ENCODE results near the gene RXFP1.

RXFP1 gene

DNA sequence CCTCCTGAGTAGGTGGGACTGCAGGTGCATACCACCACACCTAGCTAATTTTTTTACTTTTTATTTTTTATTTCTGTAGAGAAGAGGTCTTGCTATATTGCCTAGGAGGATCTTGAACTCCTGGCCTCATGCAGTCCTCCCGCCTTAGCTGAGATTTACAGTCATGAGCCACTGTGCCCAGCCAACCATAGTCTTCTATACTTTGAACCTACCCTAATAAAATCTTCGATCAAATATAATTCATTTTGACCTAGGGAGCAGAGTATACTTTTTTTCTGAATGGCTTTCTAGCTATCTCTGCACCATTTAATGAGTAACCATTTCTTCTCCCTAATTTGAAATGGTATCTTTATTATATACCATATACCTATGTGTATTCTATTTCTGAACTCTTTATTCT, 157.1 kb downstream of the RXFP1 start:
- no peak for TF ChIP-seq EZH2 (IDR thresholded peaks at IDR 0.05; ENCODE audit: borderline replicate concordance, low read depth, low read length, severe bottlenecking)
- TF ChIP-seq, protein P1, sequence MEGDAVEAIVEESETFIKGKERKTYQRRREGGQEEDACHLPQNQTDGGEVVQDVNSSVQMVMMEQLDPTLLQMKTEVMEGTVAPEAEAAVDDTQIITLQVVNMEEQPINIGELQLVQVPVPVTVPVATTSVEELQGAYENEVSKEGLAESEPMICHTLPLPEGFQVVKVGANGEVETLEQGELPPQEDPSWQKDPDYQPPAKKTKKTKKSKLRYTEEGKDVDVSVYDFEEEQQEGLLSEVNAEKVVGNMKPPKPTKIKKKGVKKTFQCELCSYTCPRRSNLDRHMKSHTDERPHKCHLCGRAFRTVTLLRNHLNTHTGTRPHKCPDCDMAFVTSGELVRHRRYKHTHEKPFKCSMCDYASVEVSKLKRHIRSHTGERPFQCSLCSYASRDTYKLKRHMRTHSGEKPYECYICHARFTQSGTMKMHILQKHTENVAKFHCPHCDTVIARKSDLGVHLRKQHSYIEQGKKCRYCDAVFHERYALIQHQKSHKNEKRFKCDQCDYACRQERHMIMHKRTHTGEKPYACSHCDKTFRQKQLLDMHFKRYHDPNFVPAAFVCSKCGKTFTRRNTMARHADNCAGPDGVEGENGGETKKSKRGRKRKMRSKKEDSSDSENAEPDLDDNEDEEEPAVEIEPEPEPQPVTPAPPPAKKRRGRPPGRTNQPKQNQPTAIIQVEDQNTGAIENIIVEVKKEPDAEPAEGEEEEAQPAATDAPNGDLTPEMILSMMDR (IDR thresholded peaks at IDR 0.05; ENCODE audit: borderline replicate concordance, extremely low read depth, low read length, poor library complexity, severe bottlenecking), result no peak
- peaks cover 8% of the 10 kb centered on the region for H3K79me2 ChIP-seq (ENCODE audit: insufficient read depth, low read length)
- DNase-seq, result no peak
- H3K9me3 ChIP-seq (ENCODE audit: insufficient read depth, low read length, severe bottlenecking), result no peaks in the 10 kb centered on the region
- no peak overlapping the region for H3K4me2 ChIP-seq (ENCODE audit: insufficient read depth, low read length)
- no peak overlapping the region for H3K4me3 ChIP-seq (ENCODE audit: low read depth in 1 of 2, low read length in 2 of 2)
- no peak overlapping the region for H3K9ac ChIP-seq (ENCODE audit: low read depth, low read length)
- no peaks in the 10 kb centered on the region for H3K27me3 ChIP-seq (ENCODE audit: insufficient read depth, low read length, poor library complexity)
- H4K20me1 ChIP-seq (ENCODE audit: insufficient read depth, low read length), result no peaks in the 10 kb centered on the region; the same call in 1 of the 2 replicates
- no peak overlapping the region for H3K27ac ChIP-seq (ENCODE audit: low read length)
- peaks cover 4% of the 10 kb centered on the region for H3K4me1 ChIP-seq (ENCODE audit: insufficient read depth, low read length)
- H3K36me3 ChIP-seq (ENCODE audit: insufficient read depth, low read length), result no peaks in the 10 kb centered on the region
- ATAC-seq (ENCODE audit: insufficient read depth, low read depth), result no peak
- H2AFZ ChIP-seq (ENCODE audit: low read depth, low read length), result no peak overlapping the region

DNA sequence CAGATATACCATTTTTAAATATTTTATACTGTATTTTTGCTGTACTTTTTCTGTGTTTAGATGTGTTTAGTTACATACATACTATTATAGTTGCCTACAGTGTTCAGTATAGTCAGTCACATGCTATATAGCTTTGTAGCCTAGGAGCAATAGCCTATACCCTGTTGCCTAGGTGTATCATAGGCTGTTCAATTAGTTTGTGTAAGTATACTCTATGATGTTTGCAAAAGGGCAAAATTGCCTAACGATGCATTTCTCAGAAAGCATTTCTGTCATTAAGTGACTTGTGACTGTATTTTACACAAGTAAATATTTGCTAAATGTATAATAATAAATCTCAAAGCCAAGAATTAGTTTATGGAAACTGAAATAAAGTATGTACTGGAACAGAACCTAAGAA, 159.9 kb downstream of the RXFP1 start:
- Histone ChIP-seq H4K20me1 (ENCODE audit: insufficient read depth, low read length) (no peaks in the 10 kb centered on the region; the same call in 1 of the 2 replicates), H3K27ac (ENCODE audit: low read length) (no peak overlapping the region), H3K9ac (ENCODE audit: low read depth, low read length) (no peak overlapping the region), H2AFZ (ENCODE audit: low read depth, low read length) (no peak overlapping the region), H3K27me3 (ENCODE audit: insufficient read depth, low read length, poor library complexity) (no peaks in the 10 kb centered on the region), H3K9me3 (ENCODE audit: insufficient read depth, low read length, severe bottlenecking) (no peaks in the 10 kb centered on the region), H3K79me2 (ENCODE audit: insufficient read depth, low read length) (peaks cover 4% of the 10 kb centered on the region; the same call in 1 of the 2 replicates), H3K36me3 (ENCODE audit: insufficient read depth, low read length) (peaks cover 8% of the 10 kb centered on the region; the same call in 1 of the 2 replicates), H3K4me3 (ENCODE audit: low read depth in 1 of 2, low read length in 2 of 2) (no peak overlapping the region), H3K4me2 (ENCODE audit: insufficient read depth, low read length) (no peak overlapping the region), H3K4me1 (ENCODE audit: insufficient read depth, low read length) (no peaks in the 10 kb centered on the region)
- ATAC-seq (ENCODE audit: insufficient read depth, low read depth) (no peak), DNase-seq (no peak)
- TF ChIP-seq EZH2 (IDR thresholded peaks at IDR 0.05; ENCODE audit: borderline replicate concordance, low read depth, low read length, severe bottlenecking), result no peak
- TF ChIP-seq, protein P1 (IDR thresholded peaks at IDR 0.05; ENCODE audit: borderline replicate concordance, extremely low read depth, low read length, poor library complexity, severe bottlenecking), result no peak

DNA sequence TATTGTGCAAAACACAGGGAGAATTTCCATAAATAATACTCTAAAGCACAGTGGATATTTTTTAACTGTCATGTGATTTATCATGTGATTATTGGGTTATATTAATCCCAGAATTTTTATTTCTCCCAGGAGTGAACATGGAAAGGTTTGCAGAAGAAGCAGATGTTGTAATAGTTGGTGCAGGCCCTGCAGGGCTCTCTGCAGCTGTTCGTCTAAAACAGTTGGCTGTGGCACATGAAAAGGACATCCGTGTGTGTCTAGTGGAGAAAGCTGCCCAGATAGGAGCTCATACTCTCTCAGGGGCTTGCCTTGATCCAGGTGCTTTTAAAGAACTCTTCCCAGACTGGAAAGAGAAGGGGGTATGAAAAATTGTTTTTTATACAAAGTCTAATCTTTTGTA, 160.4 kb downstream of the RXFP1 start:
- Histone ChIP-seq H2AFZ (ENCODE audit: low read depth, low read length) (no peak overlapping the region), H3K4me2 (ENCODE audit: insufficient read depth, low read length) (no peak overlapping the region), H3K9me3 (ENCODE audit: insufficient read depth, low read length, severe bottlenecking) (no peaks in the 10 kb centered on the region), H3K79me2 (ENCODE audit: insufficient read depth, low read length) (0 out of 2 replicates have a peak, but pooled peaks cover 2% of the 10 kb centered on the region), H3K27me3 (ENCODE audit: insufficient read depth, low read length, poor library complexity) (no peaks in the 10 kb centered on the region), H3K27ac (ENCODE audit: low read length) (no peak overlapping the region), H3K36me3 (ENCODE audit: insufficient read depth, low read length) (peaks cover 8% of the 10 kb centered on the region; the same call in 1 of the 2 replicates), H4K20me1 (ENCODE audit: insufficient read depth, low read length) (no peaks in the 10 kb centered on the region; the same call in 1 of the 2 replicates), H3K4me1 (ENCODE audit: insufficient read depth, low read length) (no peaks in the 10 kb centered on the region), H3K9ac (ENCODE audit: low read depth, low read length) (no peak overlapping the region), H3K4me3 (ENCODE audit: low read depth in 1 of 2, low read length in 2 of 2) (no peak overlapping the region)
- no peak for DNase-seq
- no peak for TF ChIP-seq EZH2 (IDR thresholded peaks at IDR 0.05; ENCODE audit: borderline replicate concordance, low read depth, low read length, severe bottlenecking)
- TF ChIP-seq, protein P1 (IDR thresholded peaks at IDR 0.05; ENCODE audit: borderline replicate concordance, extremely low read depth, low read length, poor library complexity, severe bottlenecking), result no peak
- no peak for ATAC-seq (ENCODE audit: insufficient read depth, low read depth)

All from DND-41 (cell line).